ENCODE measurements around the gene PTPRG.
"Not testable (repeated sequence)": the region's sequence is repeated elsewhere in the genome, so short reads cannot be mapped to it uniquely, and the experiment has no call there.

PTPRG gene

GRCh38 chr3:61690016-61690415 is 128.6 kb downstream of the PTPRG start:
- Histone ChIP-seq H3K27me3 (ENCODE audit: insufficient read depth, low read length) (no peaks in the 10 kb centered on the region), H3K23ac (ENCODE audit: low read length) (no peak overlapping the region), H4K91ac (ENCODE audit: low read depth, low read length) (no peak overlapping the region), H3K14ac (ENCODE audit: low read length) (no peak overlapping the region), H2BK120ac (ENCODE audit: insufficient read depth, low read length, poor library complexity) (no peak overlapping the region), H3K4me2 (ENCODE audit: low read length) (no peak overlapping the region), H3K4me3 (ENCODE audit: low read depth, low read length) (no peak overlapping the region), H2AFZ (ENCODE audit: insufficient read depth, low read length, poor library complexity) (no peak overlapping the region), H2AK5ac (ENCODE audit: low read length) (no peak overlapping the region), H4K12ac (ENCODE audit: low read depth, low read length) (no peak overlapping the region), H2BK5ac (ENCODE audit: low read depth, low read length, poor library complexity) (no peak overlapping the region), H3K4me1 (ENCODE audit: control insufficient read depth in 1 of 2, insufficient read depth in 2 of 2, low read length in 2 of 2) (no peaks in the 10 kb centered on the region), H3K36me3 (ENCODE audit: control insufficient read depth in 1 of 2, insufficient read depth in 2 of 2, low read length in 2 of 2) (no peaks in the 10 kb centered on the region), H3K79me2 (ENCODE audit: control insufficient read depth, insufficient read depth, low read length, poor library complexity) (no peaks in the 10 kb centered on the region), H3K9me3 (ENCODE audit: insufficient read depth, low read depth, low read length) (no peaks in the 10 kb centered on the region), H4K8ac (ENCODE audit: low read depth, low read length) (no peak overlapping the region), H2BK12ac (ENCODE audit: low read length) (no peak overlapping the region), H3K4ac (ENCODE audit: low read depth, low read length) (no peak overlapping the region), H3K9ac (ENCODE audit: low read length) (no peak overlapping the region), H3K27ac (ENCODE audit: low read depth, low read length) (no peak overlapping the region), H3K18ac (ENCODE audit: low read length) (no peak overlapping the region), H3K79me1 (ENCODE audit: low read length) (no peaks in the 10 kb centered on the region)
- no peak for DNase-seq
- WGBS (ENCODE audit: extremely low coverage, insufficient coverage, insufficient read length), result no CpG with 5 or more reads among the region's 5 CpGs

- no peaks in the 10 kb centered on the region for H3K36me3 ChIP-seq (ENCODE audit: control insufficient read depth in 1 of 2, insufficient read depth in 2 of 2, low read length in 2 of 2)
- peak; percentile 20 to 81 for DNase-seq
- WGBS (ENCODE audit: extremely low coverage, insufficient coverage, insufficient read length), result no CpG with 5 or more reads among the region's 2 CpGs
- H3K4me3 ChIP-seq (ENCODE audit: low read depth, low read length), result no peak overlapping the region
- no peak overlapping the region for H3K14ac ChIP-seq (ENCODE audit: low read length)
- no peak overlapping the region for H4K8ac ChIP-seq (ENCODE audit: low read depth, low read length)
- H4K91ac ChIP-seq (ENCODE audit: low read depth, low read length), result no peak overlapping the region
- H2BK12ac ChIP-seq (ENCODE audit: low read length), result no peak overlapping the region
- no peak overlapping the region for H2AFZ ChIP-seq (ENCODE audit: insufficient read depth, low read length, poor library complexity)
- no peak overlapping the region for H3K23ac ChIP-seq (ENCODE audit: low read length)
- H4K12ac ChIP-seq (ENCODE audit: low read depth, low read length), result no peak overlapping the region
- no peak overlapping the region for H3K18ac ChIP-seq (ENCODE audit: low read length)
- H3K9me3 ChIP-seq (ENCODE audit: insufficient read depth, low read depth, low read length), result no peaks in the 10 kb centered on the region
- no peak overlapping the region for H3K4me2 ChIP-seq (ENCODE audit: low read length)
- H3K79me1 ChIP-seq (ENCODE audit: low read length), result no peaks in the 10 kb centered on the region
- no peak overlapping the region for H2BK120ac ChIP-seq (ENCODE audit: insufficient read depth, low read length, poor library complexity)
- no peak overlapping the region for H2AK5ac ChIP-seq (ENCODE audit: low read length)
- no peak overlapping the region for H3K9ac ChIP-seq (ENCODE audit: low read length)
- H3K27me3 ChIP-seq (ENCODE audit: insufficient read depth, low read length), result no peaks in the 10 kb centered on the region
- H3K79me2 ChIP-seq (ENCODE audit: control insufficient read depth, insufficient read depth, low read length, poor library complexity), result no peaks in the 10 kb centered on the region
- H2BK5ac ChIP-seq (ENCODE audit: low read depth, low read length, poor library complexity), result no peak overlapping the region
- no peaks in the 10 kb centered on the region for H3K4me1 ChIP-seq (ENCODE audit: control insufficient read depth in 1 of 2, insufficient read depth in 2 of 2, low read length in 2 of 2)
- no peak overlapping the region for H3K27ac ChIP-seq (ENCODE audit: low read depth, low read length)
- no peak overlapping the region for H3K4ac ChIP-seq (ENCODE audit: low read depth, low read length)
These were observed 130.1 kb downstream of the PTPRG start for GRCh38 chr3:61691466-61691865.

- no CpG with 5 or more reads among the region's 2 CpGs for WGBS (ENCODE audit: extremely low coverage, insufficient coverage, insufficient read length)
- DNase-seq, result no peak
- peaks cover 7 to 8% of the 10 kb centered on the region in 2 experiments for H3K4me1 ChIP-seq (ENCODE audit: control insufficient read depth in 1 of 2, insufficient read depth in 2 of 2, low read length in 2 of 2)
- no peak overlapping the region for H3K14ac ChIP-seq (ENCODE audit: low read length)
- no peak overlapping the region for H3K18ac ChIP-seq (ENCODE audit: low read length)
- H3K27ac ChIP-seq (ENCODE audit: low read depth, low read length), result no peak overlapping the region
- no peak overlapping the region for H4K12ac ChIP-seq (ENCODE audit: low read depth, low read length)
- H3K27me3 ChIP-seq (ENCODE audit: insufficient read depth, low read length), result no peaks in the 10 kb centered on the region
- H3K36me3 ChIP-seq (ENCODE audit: control insufficient read depth in 1 of 2, insufficient read depth in 2 of 2, low read length in 2 of 2), result no peaks in the 10 kb centered on the region
- H2BK12ac ChIP-seq (ENCODE audit: low read length), result no peak overlapping the region
- peaks cover 2% of the 10 kb centered on the region for H3K79me1 ChIP-seq (ENCODE audit: low read length)
- no peaks in the 10 kb centered on the region for H3K79me2 ChIP-seq (ENCODE audit: control insufficient read depth, insufficient read depth, low read length, poor library complexity)
- no peak overlapping the region for H4K8ac ChIP-seq (ENCODE audit: low read depth, low read length)
- H2AK5ac ChIP-seq (ENCODE audit: low read length), result no peak overlapping the region
- H2BK5ac ChIP-seq (ENCODE audit: low read depth, low read length, poor library complexity), result no peak overlapping the region
- H2AFZ ChIP-seq (ENCODE audit: insufficient read depth, low read length, poor library complexity), result no peak overlapping the region
- H3K4me2 ChIP-seq (ENCODE audit: low read length), result no peak overlapping the region
- H3K23ac ChIP-seq (ENCODE audit: low read length), result no peak overlapping the region
- H4K91ac ChIP-seq (ENCODE audit: low read depth, low read length), result no peak overlapping the region
- H2BK120ac ChIP-seq (ENCODE audit: insufficient read depth, low read length, poor library complexity), result no peak overlapping the region
- H3K9me3 ChIP-seq (ENCODE audit: insufficient read depth, low read depth, low read length), result no peaks in the 10 kb centered on the region
- no peak overlapping the region for H3K4ac ChIP-seq (ENCODE audit: low read depth, low read length)
- no peak overlapping the region for H3K9ac ChIP-seq (ENCODE audit: low read length)
- H3K4me3 ChIP-seq (ENCODE audit: low read depth, low read length), result no peak overlapping the region
These were observed 135.9 kb downstream of the PTPRG start for GRCh38 chr3:61697301-61697700.

DNA sequence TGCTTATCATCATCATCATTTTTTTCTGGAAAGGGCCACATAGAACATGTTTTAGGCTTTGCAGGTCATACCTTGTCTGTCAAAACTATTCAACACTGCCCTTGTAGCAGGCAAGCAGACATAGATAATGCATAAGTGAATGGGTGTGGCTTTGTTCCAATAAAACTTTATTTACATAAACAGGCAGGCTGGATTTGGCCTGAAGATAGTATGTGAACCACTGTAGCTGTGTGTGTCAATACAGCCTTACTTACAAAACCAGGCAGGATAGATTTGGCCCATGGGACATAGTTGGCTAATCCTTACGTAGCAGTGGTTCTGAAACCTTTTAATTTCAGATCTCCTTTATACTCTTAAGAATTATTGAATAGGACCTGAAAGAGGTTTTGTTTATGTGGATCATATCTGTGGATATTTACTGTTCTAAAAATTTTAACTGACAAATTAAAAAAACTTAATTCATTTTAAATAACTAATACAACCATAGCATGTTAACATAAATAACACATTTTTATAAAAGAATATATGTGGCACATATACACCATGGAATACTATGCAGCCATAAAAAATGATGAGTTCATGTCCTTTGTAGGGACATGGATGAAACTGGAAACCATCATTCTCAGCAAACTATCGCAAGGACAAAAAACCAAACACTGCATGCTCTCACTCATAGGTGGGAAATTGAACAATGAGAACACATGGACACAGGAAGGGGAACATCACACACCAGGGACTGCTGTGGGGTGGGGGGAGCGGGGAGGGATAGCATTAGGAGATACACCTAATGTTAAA is 137.1 kb downstream of the PTPRG start:
- H3K9me3 ChIP-seq (ENCODE audit: insufficient read depth, low read depth, low read length); H3K9ac ChIP-seq (ENCODE audit: low read length); H3K79me1 ChIP-seq (ENCODE audit: low read length); H4K8ac ChIP-seq (ENCODE audit: low read depth, low read length); H2BK12ac ChIP-seq (ENCODE audit: low read length); H3K4ac ChIP-seq (ENCODE audit: low read depth, low read length); H3K4me3 ChIP-seq (ENCODE audit: low read depth, low read length); DNase-seq; H2AFZ ChIP-seq (ENCODE audit: insufficient read depth, low read length, poor library complexity); H3K18ac ChIP-seq (ENCODE audit: low read length); H3K14ac ChIP-seq (ENCODE audit: low read length); H3K36me3 ChIP-seq (ENCODE audit: control insufficient read depth in 1 of 2, insufficient read depth in 2 of 2, low read length in 2 of 2); H4K12ac ChIP-seq (ENCODE audit: low read depth, low read length); H2BK5ac ChIP-seq (ENCODE audit: low read depth, low read length, poor library complexity); H3K27me3 ChIP-seq (ENCODE audit: insufficient read depth, low read length); H2AK5ac ChIP-seq (ENCODE audit: low read length); H3K27ac ChIP-seq (ENCODE audit: low read depth, low read length); H2BK120ac ChIP-seq (ENCODE audit: insufficient read depth, low read length, poor library complexity); H3K4me2 ChIP-seq (ENCODE audit: low read length); H3K23ac ChIP-seq (ENCODE audit: low read length); H3K79me2 ChIP-seq (ENCODE audit: control insufficient read depth, insufficient read depth, low read length, poor library complexity); H3K4me1 ChIP-seq (ENCODE audit: control insufficient read depth in 1 of 2, insufficient read depth in 2 of 2, low read length in 2 of 2); H4K91ac ChIP-seq (ENCODE audit: low read depth, low read length): not testable (repeated sequence)
- WGBS (ENCODE audit: extremely low coverage, insufficient coverage, insufficient read length), result no CpG with 5 or more reads among the region's 3 CpGs
